Inflammatory macrophage treated with lipopolysaccharide for 4 hours (primary cell): ENCODE measurements around the gene ART1.
A peak's percentile ranks its signal among the peaks of the same experiment; 100 is the strongest.

Experiments used
- DNase-seq: peaks from one replicate; pipeline ENCODE4 v3.0.0-alpha.2; 2020

ART1 gene

DNA sequence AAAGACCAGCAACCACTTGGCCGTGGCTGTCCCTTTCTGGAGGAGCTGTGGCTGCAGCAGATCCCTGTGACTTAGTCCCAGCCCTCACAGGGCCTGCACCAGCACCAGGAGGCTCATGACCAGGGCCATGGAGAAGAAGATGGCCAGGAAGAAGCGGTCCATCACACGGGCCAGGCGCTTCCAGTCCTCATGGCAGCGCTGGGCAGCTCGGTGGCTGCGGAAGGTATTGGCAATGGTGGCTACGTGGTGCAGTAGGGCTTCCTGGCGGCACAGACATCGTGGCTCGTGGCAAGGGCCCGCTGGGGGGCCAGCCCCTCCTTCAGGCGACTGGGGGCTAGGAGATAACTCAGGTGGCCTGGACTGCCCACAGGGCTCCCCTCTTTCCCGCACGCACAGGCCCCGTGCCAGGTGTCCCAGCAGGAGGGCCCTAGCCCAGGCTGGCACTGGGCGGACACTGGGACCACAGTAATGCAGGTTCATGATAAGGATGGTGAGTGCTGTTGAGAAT is 21.1 kb downstream of the ART1 start:
- no peak for DNase-seq

DNA sequence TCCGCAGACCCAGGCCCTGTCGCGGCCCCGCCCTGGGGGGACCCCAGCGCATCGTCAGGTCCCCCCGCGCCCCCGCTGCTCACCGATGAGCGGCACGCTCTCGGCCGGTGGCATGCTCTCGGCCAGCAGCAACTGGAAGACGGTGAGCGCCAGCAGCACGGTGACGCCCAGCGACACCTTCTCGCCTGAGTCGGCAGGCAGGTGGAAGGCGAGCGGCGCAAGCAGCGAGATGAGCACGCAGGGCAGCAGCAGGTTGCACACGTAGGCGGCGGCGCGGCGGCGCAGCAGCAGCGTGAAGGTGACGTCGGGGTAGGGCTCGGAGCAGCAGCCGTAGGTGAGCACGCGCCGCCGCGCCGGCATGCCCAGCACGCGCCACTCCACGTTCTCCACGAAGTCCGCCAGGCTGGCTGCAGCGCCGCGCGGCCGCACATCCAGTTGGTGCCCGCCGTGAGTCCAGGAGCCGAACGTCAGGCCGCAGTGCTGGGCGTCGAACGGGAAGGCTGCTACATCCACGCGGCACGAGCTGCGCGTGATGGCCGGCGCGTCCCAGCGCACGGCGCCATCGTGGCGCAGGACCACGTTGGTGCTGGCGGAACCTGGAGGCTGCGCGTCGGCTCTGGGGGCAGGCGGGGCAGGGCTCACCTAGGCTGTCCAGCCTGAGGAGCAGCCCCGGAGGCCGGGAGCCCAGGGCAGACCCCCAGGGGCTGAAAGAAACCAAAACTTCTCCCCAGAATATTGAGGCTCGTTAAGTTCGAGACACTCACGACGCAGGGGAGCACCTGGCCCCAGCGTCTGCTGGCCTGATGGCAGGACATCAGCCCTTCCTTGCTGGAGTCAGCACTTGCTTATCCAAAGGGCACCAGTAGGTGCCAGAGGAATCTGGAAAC is 22.5 kb downstream of the ART1 start:
- no peak for DNase-seq

DNA sequence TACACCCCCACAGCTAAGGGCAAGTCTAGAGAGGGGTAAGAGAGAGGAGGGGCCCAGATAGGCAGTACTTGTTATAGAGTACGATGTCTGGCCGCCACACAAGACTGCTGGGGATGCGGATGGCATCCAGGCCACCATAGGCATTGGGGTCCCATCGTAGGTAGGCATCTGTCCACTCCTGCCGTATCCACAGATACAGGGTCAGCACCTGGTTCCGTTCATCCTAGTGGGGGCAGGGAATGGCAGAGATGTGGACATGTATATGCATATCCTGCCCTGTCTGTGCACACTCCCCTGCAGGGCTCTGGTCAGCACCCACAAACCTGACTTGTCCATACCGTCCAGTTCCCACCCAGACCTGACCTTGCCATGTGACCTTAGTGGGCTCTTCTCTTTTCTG is 24.2 kb downstream of the ART1 start:
- no peak for DNase-seq

DNA sequence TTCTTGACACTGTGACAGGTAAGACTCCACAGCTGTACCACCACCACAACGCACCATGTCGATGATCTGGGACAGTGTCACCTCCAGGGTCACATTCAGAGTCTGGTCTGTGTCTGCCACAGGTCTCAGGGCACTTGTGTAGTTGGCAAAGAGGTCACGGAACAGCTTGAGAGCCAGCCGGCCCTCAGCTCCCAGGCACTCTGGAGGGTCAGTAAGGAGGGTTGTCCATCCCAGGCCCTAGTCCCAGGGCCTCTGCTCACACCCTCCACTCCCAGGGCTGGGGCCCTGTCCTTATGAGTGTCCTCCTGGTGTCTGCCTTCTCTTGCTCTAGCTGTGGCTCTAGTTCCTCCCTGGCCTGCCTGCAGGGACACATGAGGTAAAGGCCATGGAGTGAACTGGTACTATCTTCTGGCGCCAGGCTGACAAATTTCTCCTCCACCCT is 24.8 kb downstream of the ART1 start:
- no peak for DNase-seq

DNA sequence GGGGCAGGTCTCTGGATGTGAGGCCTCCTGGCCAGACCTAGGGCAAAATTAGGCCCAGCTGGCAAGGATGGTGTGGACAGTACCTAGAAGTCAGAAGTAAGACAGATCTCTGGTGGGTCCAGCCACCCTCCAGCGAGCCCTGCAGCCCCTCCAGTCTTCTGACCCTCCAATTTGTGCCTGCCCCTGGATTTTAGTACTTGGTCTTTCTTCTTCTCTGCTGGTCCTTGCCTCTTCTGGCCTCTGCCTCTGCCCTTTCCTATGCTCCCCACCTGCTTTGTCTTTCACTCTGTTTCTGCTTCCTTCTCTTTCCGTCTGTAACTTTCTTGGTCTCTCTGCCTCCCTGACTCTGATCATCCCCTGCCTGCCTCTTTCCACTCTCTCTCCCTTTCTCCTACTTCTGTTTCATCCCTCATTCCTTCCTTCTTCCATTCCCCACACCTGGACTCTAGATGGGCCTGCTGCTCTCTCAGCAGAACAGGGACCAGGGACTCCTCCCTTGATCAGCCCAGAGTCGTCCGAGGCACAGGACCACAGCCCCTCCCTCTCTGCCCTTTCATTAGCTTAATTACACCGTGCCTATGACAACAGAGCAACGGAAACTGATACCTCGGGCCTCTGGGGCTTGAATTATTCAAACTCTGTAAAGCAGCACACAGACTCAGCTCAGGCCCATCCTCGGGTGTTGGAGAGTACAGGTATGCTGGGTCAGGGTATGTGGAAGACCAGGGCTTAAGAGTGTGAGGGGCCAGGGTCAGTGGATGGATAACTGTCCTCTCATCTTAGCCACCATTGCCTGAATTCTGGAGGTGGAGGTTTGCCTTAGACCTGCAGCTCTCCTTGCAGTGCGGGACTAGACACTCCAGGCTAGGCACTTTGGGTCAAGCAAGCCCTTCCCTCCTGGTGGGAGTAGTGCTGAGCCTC is 26.7 kb downstream of the ART1 start, which contains the start of gene CHRNA10:
CHRNA10 (minus strand) TSS at position 51 of the 921 bp plus-strand sequence. CDS start 72 bp downstream, outside the sequence.
- DNase-seq: no peak

DNA sequence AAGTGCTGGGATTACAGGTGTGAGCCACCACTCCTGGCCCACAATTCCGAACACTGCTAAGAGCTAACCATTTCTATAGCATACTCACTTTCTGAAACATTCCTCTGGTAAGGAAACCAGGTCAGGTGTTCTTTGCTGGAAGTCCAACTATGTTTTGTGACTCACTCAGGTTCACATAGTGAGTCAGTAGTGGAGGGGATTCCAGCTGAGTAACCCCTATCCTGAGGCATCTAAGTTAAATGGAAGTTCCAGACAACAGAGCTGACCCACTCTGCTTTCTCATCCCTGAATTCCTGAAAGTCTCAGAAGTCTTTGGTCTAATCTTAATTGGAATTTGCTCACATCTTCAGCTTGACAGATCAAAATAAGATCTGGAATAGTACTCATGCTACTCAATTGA is 29.3 kb downstream of the ART1 start:
- DNase-seq: no peak

DNA sequence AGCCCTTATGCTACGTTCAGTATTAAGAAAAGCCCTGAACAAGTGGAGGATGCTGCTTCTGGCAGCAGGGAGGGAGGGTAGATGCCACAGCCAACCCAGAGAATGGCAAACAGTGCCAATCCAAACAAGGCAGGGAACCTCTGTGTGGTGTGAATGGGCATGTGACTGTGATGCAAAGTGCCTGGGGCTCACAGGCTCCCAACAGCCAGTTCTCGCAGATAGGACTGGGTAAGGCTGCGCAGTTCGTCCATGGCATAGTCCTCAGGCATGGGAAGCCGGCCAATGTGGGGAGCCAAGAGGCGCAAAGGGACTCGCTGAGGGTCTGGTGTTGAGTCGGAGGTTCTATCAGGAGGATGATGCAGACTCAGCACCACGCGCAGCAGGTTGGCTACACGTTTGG is 31.0 kb downstream of the ART1 start:
- DNase-seq: no peak

DNA sequence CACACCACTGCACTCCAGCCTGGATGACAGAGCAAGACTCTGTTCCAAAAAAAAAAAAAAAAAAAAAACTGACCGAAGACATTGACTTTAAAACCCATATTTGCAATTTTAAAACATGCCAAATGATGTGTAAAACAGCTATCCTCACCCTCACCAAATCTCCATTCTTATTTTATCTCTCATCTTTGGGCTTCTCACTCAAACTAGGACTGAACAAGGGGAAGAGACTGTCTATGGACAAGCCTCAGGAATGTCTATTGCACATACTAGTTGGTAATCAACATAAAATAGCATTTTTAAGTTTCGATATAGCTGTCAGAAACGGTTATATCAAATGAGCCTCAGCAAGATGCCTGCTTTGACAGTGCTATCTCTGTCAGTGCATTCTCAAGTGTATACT is 34.1 kb downstream of the ART1 start:
- no peak for DNase-seq

DNA sequence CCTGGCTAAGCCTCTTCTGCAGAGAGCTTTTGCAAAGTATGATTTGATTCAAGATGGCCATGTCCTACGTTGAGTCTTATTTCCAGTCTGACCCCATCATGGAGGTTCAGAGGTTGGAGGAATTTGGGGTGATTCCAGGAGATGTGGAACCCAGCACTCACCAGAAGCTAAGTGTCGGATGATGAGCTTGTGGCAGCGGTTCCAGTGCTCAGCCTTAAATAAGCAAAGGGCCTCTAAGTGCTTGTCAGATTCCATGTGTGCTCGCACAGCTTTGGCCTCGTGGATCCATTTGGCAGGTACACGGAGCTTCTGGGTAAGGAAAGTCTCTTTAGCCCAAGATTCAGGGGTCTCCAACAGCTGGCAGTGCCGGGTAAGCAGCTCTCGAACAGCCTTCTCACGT is 38.1 kb downstream of the ART1 start:
- DNase-seq: no peak

DNA sequence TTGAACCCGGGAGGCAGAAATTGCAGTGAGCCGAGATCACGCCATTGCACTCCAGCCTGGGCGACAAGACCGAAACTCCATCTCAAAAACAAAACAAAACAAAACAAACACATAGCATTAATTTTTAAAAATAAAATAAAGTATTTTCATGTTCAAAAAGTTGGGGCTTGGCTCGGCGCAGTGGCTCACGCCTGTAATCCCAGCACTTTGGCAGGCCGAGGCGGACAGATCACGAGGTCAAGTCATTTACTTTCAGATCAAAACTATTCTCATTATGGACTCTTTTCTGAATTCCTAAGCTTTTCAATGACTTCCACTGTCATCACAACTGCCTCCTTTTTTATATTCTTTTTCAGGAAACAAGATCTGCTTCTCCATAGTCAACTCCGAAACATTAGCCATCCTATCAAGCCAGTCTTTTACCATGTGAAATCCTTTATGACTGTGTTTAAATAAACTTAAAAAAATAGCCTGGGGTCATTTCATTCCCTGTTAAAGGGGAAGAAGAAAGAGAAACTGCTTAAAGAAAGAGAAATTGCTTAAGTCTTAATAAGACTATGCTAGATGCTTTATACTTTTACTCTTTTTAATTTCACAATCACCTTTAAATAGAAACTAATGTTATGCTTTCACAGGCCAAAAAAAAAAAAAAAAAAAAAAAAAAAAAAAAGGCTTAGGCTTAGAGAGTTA is 39.3 kb downstream of the ART1 start:
- peak; percentile 81 for DNase-seq

DNA sequence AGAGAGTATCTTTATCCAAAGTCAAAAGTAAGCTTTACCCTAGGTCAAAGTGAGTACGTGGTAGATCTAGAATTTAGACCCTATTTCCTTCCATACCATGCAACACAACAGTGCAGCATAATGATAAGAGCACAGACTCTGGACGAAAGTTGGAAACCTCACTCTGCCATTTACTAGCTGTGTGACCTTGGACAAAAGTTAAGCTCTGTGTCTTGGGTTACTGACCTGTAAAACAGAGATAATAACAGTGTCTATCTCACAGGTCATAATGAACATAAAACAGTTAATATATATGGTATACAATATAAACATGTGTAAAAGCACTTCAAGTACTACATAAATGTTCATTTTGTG is 39.9 kb downstream of the ART1 start:
- DNase-seq: no peak

DNA sequence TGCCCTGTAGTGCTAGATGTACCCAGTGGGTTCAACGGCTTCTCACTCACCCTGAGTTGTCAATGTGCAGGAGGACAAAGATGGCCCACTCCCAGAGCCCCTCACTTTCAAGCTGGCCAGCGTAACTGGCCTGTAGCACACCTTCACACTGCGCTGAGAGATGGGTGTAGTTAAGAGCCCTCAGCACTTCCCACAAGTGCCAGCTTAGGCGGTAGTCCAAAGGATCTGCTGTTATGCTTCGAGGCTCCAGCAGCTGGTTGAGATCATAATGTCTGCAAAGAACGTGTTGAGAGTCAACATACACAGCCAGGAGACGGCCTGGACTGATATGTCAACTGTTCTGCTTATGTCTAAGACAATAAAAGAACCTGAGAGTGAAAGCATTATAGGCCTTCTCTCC is 41.0 kb downstream of the ART1 start:
- no peak for DNase-seq

DNA sequence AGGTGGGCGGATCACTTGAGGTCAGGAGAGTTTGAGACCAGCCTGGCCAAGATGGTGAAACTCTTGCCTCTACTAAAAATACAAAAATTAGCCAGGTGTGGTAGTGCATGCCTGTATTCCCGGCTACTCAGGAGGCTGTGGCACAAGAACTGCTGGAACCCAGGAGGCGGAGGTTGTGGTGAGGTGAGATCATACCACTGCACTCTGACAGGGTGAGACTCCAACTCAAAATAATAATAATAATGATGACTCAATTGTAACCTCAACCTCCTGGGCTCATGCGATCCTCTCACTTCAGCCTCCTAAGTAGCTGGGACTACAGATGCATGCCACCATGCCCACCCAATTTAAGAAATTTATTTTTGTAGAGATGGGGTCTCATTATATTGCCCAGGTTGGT is 41.8 kb downstream of the ART1 start:
- DNase-seq: no peak

DNA sequence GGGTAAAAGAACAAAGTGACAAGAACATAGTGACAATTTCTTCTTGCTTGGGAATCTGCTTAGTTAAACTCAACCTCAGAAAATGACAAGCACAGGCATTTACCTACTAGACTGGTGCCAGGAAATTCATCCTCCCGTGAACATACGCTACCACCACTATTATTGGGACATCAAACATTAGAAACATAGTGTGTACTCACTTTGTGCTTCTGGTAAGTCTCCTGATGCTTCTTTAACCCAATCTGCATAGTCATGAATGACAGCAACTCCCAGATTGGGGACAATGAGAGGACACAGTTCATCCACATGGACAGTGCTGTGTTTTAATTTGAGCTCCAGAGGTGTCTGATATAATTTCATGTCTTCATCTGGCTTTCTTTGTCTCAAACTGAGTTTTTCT is 55.5 kb downstream of the ART1 start:
- no peak for DNase-seq

DNA sequence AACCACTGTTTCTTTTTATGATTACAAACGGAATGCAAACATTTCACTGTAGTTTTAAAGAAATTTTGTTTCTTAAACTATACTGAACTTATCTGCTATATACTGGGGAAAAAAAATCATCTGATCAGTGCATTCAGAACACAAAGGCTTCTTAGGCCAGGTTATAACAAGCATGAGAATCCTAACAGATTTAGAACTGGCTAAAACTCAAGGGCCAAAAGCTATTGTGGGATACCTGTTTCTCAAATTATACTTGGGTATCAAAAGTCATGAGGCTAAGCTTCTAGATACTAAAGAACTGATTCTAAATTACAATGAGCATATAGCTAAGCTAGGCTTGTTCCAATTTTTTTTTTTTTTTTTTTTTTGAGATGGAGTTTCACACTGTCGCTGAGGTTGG is 56.0 kb downstream of the ART1 start:
- no peak for DNase-seq

DNA sequence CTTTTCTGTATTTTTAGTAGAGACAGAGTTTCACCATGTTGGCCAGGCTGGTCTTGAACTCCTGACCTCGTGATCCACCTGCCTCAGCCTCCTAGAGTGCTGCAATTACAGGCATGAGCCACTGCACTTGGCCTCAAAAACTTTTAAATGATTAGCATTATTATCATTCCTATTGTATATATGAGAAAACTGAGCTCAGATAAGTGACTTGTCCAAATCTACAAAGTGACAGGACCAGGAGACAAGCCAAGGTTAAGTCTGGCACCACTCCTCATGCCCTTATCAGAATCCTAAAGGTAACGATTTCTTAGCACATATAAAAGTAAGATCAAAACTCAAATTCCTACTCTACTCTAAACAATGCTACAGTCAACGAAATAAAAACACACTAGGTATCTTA is 58.5 kb downstream of the ART1 start:
- no peak for DNase-seq

DNA sequence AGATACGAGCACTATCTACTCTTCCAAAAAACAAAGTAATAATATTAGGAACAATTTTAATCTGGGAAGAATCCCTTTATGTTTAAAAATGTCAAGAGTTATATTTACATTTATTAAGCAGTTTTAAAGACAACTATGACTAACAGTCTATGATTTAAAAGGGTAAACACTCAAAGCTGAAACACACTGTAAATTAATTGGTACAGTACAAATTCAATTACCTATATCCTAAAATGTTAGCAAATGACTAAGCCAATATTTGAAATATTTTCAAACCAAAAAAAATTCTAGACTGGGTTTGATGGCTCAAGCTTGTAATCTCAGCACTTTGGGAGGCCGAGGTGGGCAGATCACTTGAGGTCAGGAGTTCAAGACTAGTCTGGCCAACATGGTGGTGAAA is 62.2 kb downstream of the ART1 start:
- no peak for DNase-seq

DNA sequence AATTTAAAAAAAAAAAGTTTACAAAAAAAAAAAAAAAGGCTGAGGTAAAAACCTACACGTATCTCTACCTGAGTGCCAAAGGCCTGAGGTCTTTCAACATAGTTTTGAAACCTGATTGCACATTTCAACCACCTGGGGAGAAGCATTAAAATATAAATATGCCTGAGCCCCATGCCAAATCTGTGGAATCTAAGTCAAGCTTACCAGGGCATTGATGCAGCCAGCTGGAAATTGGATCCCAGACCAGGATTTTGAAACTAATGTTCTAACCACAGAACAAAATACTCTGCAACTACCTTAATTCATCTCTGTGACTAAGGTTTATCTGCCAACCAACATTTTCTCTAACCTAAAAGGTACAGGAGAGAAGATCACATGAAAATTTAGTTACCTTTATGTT is 65.0 kb downstream of the ART1 start:
- no peak for DNase-seq

DNA sequence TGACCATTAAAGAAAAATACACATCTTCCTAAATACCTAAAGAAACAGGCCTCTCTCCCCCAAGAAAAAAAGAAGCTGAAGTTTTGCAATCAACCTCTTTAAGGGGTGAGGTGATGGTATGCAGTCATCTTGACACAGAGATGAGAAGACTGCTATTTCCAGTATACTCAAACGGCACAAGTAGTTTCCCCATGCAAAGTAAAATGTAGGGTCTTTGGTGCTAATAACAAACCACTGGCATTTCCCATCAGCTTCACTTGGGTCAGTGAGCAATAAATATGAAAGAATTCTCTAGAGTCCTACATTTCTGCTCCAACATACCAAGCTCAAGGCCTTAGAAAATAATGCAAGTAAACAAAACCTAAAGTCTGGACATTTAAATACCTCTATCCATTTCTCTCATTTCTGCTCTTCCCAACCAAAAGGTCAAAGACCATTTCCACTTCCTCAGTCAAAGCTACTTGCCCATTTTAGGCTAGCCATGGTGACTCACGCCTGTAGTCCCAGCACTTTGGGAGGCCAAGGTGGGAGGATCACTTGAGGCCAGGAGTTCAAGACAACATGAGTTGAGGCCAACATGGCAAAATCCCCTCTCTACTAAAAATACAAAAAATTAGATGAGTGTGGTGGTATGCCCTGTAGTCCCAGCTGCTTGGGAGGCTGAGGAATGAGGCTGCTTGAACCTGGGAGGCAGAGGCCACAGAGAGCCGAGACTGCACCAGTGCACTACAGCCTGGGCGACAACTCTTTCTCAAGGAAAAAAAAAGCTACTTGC is 65.7 kb downstream of the ART1 start:
- DNase-seq: peak; percentile 56

DNA sequence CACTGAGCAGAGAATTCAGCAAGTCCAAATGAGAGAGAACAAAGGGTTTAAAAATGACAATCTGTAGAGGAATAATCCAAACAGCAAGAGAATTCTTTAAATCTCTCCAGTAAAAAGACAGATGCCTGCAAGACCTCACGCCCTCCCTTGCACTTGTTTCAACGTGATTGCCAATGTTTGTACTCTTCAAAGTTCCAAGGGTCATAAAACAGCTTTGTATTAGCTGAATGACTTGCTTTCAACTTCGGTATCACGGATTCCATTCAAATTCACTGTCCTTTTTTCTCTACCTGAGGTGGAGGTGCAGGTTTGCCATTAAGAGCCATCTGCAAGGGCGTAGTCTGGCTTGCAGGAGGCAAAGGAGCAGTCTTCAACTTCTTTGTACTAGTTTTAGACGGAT is 67.3 kb downstream of the ART1 start:
- DNase-seq: no peak
